Natural killer cell (primary cell): ENCODE measurements around the gene SCNN1A. TPM values are rescaled to one million over a fixed set of nuclear protein-coding genes. Genes with fewer than 3 reads are reported as not detected.

Source experiments
- ATAC-seq, 3 donors: fragments of 150-1000 bp in 2 of 3; fragments of 200-7000 bp in 1 of 3; cut with Tn5 transposase; 1 replicate in 1 of 3; 2 replicates in 2 of 3; pipeline ENCODE4 v1.10.0; 2021; ENCODE audit warnings: mild to moderate bottlenecking in 2 of 3, moderate library complexity in 2 of 3
- DNase-seq, 2 donors: peaks; one replicate each; pipeline versions ENCODE4 v3.0.0 to v3.0.0-alpha.2; 2013 to 2021; ENCODE audit warnings: mixed read lengths in 1 of 2
- H3K27ac ChIP-seq: one replicate; pipeline ENCODE4 v1.5.1; 2013; ENCODE audit warnings: mild to moderate bottlenecking, low read length
- H3K27me3 ChIP-seq: one replicate; pipeline ENCODE4 v1.6.1; 2013; ENCODE audit warnings: low read length; ENCODE audit not compliant: control insufficient read depth, insufficient read depth
- H3K36me3 ChIP-seq: one replicate; pipeline ENCODE4 v1.6.1; 2013; ENCODE audit warnings: low read length; ENCODE audit not compliant: control insufficient read depth, insufficient read depth
- H3K4me1 ChIP-seq: one replicate; pipeline ENCODE4 v1.6.1; 2013; ENCODE audit warnings: low read length; ENCODE audit not compliant: control insufficient read depth, insufficient read depth
- H3K4me3 ChIP-seq: one replicate; pipeline ENCODE4 v1.5.1; 2013; ENCODE audit warnings: low read length
- H3K9me3 ChIP-seq: one replicate; pipeline ENCODE4 v1.6.1; 2013; ENCODE audit warnings: low read length; ENCODE audit not compliant: control insufficient read depth, insufficient read depth
- H3K27ac Mint-ChIP-seq, 2 donors: one replicate each; pipeline ENCODE4 v1.8.0; 2022; ENCODE audit warnings: mild to moderate bottlenecking in 2 of 2, mixed read lengths in 2 of 2, moderate library complexity in 1 of 2
- H3K27me3 Mint-ChIP-seq, 2 donors: one replicate each; pipeline ENCODE4 v1.8.0; 2022; ENCODE audit warnings: low read depth in 2 of 2, mixed read lengths in 2 of 2
- H3K36me3 Mint-ChIP-seq: one replicate; pipeline ENCODE4 v1.8.0; 2022; ENCODE audit warnings: mixed read lengths
- H3K4me1 Mint-ChIP-seq, 2 donors: one replicate each; pipeline ENCODE4 v1.8.0; 2022; ENCODE audit warnings: mixed read lengths in 2 of 2
- H3K4me3 Mint-ChIP-seq: one replicate; pipeline ENCODE4 v1.8.0; 2022; ENCODE audit warnings: mild to moderate bottlenecking, moderate library complexity, mixed read lengths
- H3K9me3 Mint-ChIP-seq, 2 donors: one replicate each; pipeline ENCODE4 v1.8.0; 2022; ENCODE audit warnings: mixed read lengths in 2 of 2
- CTCF ChIP-seq: fragments of 200-600 bp; IDR thresholded peaks from one replicate; pipeline ENCODE4 v1.8.0; 2022; ENCODE audit warnings: antibody characterized with exemption
- WGBS: methylation state at CpG from one replicate; pipeline ENCODE4 v1.1.7; 2013; ENCODE audit warnings: missing lambda C conversion rate; ENCODE audit not compliant: insufficient coverage; 5-methylcytosine and 5-hydroxymethylcytosine counted together
- intact Hi-C: fragments of 100-400 bp; cut with micrococcal nuclease; formaldehyde crosslinking; loops from one replicate; pipeline ENCODE4 v1.14.2; 2022
- total RNA-seq, 4 donors: library from RNA; stranded (reverse); fragments of 120-200 nt in 1 of 4; gene quantifications; one replicate each; pipeline versions ENCODE4 v1.2.3 to v1.2.4, GENCODE V29; 2013 to 2022

Gene SCNN1A
- total RNA-seq, 3 donors from 2014 or later (not counting 1 experiment from before 2014, with no cell fraction given) = 1.5 to 3.0 (median 1.5) TPM

- Histone ChIP-seq H3K4me1 (peaks cover 10% of the 10 kb centered on the region), H3K27ac (no peak overlapping the region), H3K27me3 (peaks cover 11% of the 10 kb centered on the region), H3K4me3 (no peak overlapping the region), H3K36me3 (no peaks in the 10 kb centered on the region), H3K9me3 (no peaks in the 10 kb centered on the region)
- DNase-seq (no peak), ATAC-seq (no peak)
- peaks cover 7 to 15% of the 10 kb centered on the region in 2 donors for H3K27me3 Mint-ChIP-seq
- H3K36me3 Mint-ChIP-seq = no peaks in the 10 kb centered on the region
- intact Hi-C loops = no loop called here
- H3K4me1 Mint-ChIP-seq = no peaks in the 10 kb centered on the region
- no peak for TF ChIP-seq CTCF
- H3K4me3 Mint-ChIP-seq = no peak overlapping the region
- H3K27ac Mint-ChIP-seq = no peak overlapping the region
- WGBS = 32% methylated on average over 5 of the region's 5 CpGs
- no peaks in the 10 kb centered on the region for H3K9me3 Mint-ChIP-seq
These were observed 67.8 kb downstream of the SCNN1A start for GRCh38 chr12:6307529-6307928.

- Mint-ChIP-seq H3K9me3 (no peaks in the 10 kb centered on the region), H3K36me3 (no peaks in the 10 kb centered on the region), H3K4me3 (no peak overlapping the region), H3K27ac (peak overlapping the region in 1 of 2 donors; percentile 11), H3K27me3 (peaks cover 7 to 12% of the 10 kb centered on the region in 2 donors), H3K4me1 (no peaks in the 10 kb centered on the region)
- Histone ChIP-seq H3K9me3 (no peaks in the 10 kb centered on the region), H3K27ac (no peak overlapping the region), H3K27me3 (peaks cover 11% of the 10 kb centered on the region), H3K4me3 (no peak overlapping the region), H3K36me3 (no peaks in the 10 kb centered on the region), H3K4me1 (peaks cover 10% of the 10 kb centered on the region)
- DNase-seq (no peak), ATAC-seq (no peak)
- intact Hi-C loops = no loop called here
- TF ChIP-seq CTCF = no peak
- 92% methylated on average over 11 of the region's 11 CpGs for WGBS
These were observed 68.7 kb downstream of the SCNN1A start for GRCh38 chr12:6306599-6307220.

- Mint-ChIP-seq H3K4me1 (no peaks in the 10 kb centered on the region), H3K4me3 (no peak overlapping the region), H3K36me3 (no peaks in the 10 kb centered on the region), H3K9me3 (no peaks in the 10 kb centered on the region), H3K27ac (no peak overlapping the region), H3K27me3 (peaks cover 7 to 12% of the 10 kb centered on the region in 2 donors)
- no peak for ATAC-seq
- intact Hi-C loops = no loop called here
- TF ChIP-seq CTCF = no peak
- Histone ChIP-seq H3K27me3 (peaks cover 8% of the 10 kb centered on the region), H3K27ac (no peak overlapping the region), H3K9me3 (no peaks in the 10 kb centered on the region), H3K36me3 (no peaks in the 10 kb centered on the region), H3K4me1 (peaks cover 9% of the 10 kb centered on the region), H3K4me3 (no peak overlapping the region)
- 95% methylated on average over 6 of the region's 6 CpGs for WGBS
- DNase-seq = no peak
These were observed 69.2 kb downstream of the SCNN1A start for GRCh38 chr12:6306151-6306550.

GRCh38 chr12:6303071-6303470 lies 72.3 kb downstream of the SCNN1A start:
- DNase-seq (no peak), ATAC-seq (no peak)
- Histone ChIP-seq H3K27ac (no peak overlapping the region), H3K36me3 (no peaks in the 10 kb centered on the region), H3K9me3 (no peaks in the 10 kb centered on the region), H3K27me3 (no peaks in the 10 kb centered on the region), H3K4me3 (no peak overlapping the region), H3K4me1 (no peaks in the 10 kb centered on the region)
- intact Hi-C loops = no loop called here
- Mint-ChIP-seq H3K36me3 (no peaks in the 10 kb centered on the region), H3K27ac (no peak overlapping the region), H3K4me3 (no peak overlapping the region), H3K4me1 (no peaks in the 10 kb centered on the region), H3K27me3 (peaks cover 6% of the 10 kb centered on the region in 2 donors), H3K9me3 (no peaks in the 10 kb centered on the region)
- WGBS = 87% methylated on average over 5 of the region's 5 CpGs
- no peak for TF ChIP-seq CTCF
